HT1080 (cell line): ENCODE measurements around the gene HBA1. TPM values are rescaled to one million over a fixed set of nuclear protein-coding genes. Genes with fewer than 3 reads are reported as not detected.
A peak's percentile ranks its signal among the peaks of the same experiment; 100 is the strongest.
"Not testable (repeated sequence)": the region's sequence is repeated elsewhere in the genome, so short reads cannot be mapped to it uniquely, and the experiment has no call there.

ENCODE experiments used
- DNase-seq: peaks from one replicate; pipeline ENCODE4 v3.0.0-alpha.2; 2015; ENCODE audit warnings: low read depth
- small RNA-seq: library from RNA; depleted of rRNA; stranded (forward); fragments of <200 nt; gene quantifications from one replicate; pipeline ENCODE3, GENCODE V24; 2014
- total RNA-seq: library from RNA; depleted of rRNA; stranded (reverse); fragments of >200 nt; shearing (Covaris generic); gene quantifications from 2 replicates; pipeline ENCODE4 v1.2.3, GENCODE V29; 2014; rRNA removed

Gene HBA1
- total RNA-seq, 1 experiment from 2014 or later: not detected

DNA sequence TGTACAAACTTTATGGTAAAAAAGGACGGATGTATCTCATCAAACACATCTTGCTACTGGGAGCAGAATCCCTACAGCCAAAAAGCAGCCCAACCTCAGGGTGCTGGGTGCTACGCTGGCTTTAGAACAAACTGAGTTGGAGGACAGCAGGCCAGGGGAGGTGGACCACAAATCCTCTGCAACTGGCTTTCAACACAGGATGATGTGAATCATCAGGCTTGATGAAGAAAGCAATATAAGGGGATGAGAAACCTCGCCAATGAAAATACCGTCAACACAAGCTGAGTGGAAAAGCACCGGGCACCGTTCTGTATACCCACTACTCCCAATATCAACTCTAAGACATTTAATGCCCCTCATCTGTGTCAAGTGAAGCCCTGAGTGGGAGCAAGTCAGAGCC is 18.0 kb downstream of the HBA1 start:
- no peak for DNase-seq

DNA sequence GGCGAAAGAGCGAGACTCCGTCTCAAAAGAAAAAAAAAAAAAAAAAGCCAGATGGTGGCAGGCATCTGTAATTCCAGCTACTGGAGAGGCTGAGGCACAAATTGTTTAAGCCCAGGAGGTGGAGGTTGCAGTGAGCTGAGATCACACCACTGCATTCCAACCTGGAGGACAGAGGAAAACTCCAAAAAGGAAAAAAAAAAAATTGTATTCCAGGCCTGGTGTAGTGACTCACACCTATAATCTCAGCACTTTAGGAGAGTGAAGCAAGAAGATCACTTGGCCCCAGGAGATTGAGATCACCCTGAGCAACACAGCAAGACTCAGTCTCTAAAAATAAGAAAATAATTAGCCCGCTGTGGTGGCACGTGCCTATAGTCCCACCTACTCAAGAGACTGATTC is 23.9 kb downstream of the HBA1 start:
- peak; percentile 63 for DNase-seq

DNA sequence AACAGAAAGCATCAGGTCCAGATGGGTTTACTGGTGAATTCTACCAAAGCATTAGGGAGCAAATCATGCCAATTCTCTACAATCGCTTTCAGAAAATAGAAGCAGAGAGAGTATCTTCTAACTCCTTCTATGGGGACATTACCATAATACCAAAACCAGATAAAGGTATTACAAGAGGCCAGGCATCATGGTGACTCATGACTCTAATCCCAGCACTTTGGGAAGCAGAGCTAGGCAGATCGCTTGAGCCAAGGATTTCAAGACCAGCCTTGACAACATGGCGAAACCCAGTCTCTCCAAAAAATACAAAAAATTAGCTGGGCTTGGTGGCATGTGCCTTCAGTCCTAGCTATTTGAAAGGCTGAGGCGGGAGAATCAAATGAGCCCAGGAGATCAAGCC is 26.8 kb downstream of the HBA1 start:
- no peak for DNase-seq

DNA sequence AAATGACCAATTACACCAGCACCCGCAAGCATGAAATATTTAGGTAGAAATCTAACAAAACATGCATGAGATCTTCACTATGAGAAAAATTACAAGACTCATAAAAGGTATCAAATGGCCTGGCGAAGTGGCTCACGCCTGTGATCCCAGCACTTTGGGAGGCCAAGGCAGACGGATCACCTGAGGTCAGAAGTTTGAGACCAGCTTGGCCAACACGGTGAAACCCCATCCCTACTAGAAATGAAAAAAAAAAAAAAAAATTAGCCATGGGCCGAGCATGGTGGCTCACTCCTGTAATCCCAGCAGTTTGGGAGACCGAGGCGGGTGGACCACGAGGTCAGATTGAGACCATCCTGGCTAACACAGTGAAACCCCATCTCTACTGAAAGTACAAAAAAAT is 27.6 kb downstream of the HBA1 start:
- not testable (repeated sequence) for DNase-seq

DNA sequence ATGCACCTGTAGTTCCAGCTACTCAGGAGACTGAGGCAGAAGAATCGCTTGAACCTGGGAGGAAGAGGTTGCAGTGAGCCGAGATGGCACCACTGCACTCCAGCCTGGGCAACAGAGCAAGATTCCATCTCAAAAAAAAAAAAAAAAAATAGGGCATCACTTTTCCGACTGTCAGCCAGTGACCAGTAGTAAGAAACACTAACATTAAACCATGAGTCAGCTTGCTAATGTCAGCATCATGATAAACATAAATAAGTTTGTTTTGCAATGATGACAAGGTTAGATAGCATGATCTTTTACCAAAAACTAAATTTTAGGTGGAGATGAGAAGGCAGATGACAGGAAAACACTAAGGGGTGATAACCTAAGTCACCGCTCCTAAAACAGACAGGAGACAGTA is 32.9 kb downstream of the HBA1 start:
- not testable (repeated sequence) for DNase-seq

DNA sequence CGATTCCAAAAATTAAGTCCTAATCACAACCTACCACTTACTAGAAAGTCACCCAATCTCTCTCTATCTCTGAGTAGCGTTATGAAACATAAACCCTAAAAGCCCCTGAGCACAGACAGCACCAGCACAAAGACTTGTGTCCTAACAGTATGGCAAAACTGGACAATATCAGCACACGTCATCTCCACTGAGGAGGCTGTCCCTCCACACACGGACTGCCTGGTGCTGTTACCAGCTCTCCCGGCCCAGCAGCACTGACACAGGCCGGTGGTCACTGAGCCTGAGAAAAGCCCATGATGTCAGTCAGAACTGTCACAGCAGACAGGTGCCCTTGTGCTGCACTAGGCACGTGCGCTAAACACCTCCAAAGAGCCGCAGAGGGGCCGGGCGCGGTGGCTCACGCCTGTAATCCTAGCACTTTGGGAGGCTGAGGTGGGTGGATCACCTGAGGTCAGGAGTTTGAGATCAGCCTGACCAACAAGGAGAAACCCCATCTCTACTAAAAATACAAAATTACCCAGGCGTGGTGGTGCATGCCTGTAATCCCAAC is 35.2 kb downstream of the HBA1 start:
- not testable (repeated sequence) for DNase-seq

DNA sequence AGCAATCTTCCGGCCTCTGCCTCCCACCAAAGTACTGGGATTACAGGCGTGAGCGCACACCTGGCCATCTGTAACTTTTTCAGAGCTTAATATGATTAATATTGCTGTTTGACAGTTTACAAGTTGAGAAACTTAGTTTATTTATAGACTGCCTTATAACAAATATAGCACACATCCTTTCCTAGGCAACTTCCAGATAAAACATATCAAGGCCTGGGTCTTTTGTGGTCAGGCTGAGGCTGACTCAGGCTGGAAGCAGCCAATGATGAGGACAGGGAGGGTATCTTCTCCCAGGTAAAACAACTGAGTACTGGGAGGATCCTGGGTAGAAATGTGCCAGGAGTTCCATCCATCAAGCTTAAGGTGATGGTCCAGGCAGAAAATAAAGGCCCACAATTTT is 36.5 kb downstream of the HBA1 start:
- DNase-seq: no peak

DNA sequence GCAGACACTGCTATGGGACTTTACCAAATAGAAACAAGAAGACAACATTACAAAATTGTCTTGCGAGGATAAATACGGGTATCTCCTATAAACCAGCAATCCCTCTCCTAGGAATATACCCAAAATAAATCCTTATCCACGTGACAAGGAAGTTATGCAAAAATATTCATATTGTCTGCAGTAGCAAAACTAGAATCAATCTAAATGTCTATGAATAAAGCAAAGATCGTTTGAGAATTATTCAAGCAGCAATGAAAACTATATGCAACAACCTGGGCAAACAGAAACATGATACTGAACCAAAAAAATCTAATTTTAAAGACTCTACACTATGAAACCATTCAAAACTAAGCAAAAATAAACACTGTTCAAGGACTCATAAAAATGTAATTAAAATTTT is 43.5 kb downstream of the HBA1 start:
- no peak for DNase-seq

Small RNAs within 50 kb of the gene (small RNA-seq; reads per million reads assigned to genes)
- not detected for gene RF00019

Other genes starting within 250 kb of the HBA1 start
- gene POLR3K, start 123.1 kb upstream of the HBA1 start, total RNA-seq: 18.2 and 21.6 TPM in 2 replicates
- 35.6 and 43.3 TPM in 2 replicates for gene SNRNP25, start 122.9 kb upstream of the HBA1 start, total RNA-seq
- 18.0 and 21.4 TPM in 2 replicates for gene RHBDF1, start 104.0 kb upstream of the HBA1 start, total RNA-seq
- gene MPG, start 98.5 kb upstream of the HBA1 start, total RNA-seq: 198 and 210 TPM in 2 replicates
- gene NPRL3, start 38.0 kb upstream of the HBA1 start, total RNA-seq: 6.0 and 13.6 TPM in 2 replicates
- gene HBZ, start 24.0 kb upstream of the HBA1 start, total RNA-seq: not detected in 2 replicates
- not detected in 2 replicates for gene HBM, start 10.7 kb upstream of the HBA1 start, total RNA-seq
- gene HBA2, start 3.8 kb upstream of the HBA1 start, total RNA-seq: not detected in 2 replicates
- 2.0 and 3.6 TPM in 2 replicates for gene HBQ1, start 3.8 kb downstream of the HBA1 start, total RNA-seq
- gene LUC7L, start 52.8 kb downstream of the HBA1 start, total RNA-seq: 69.2 and 73.3 TPM in 2 replicates
- gene FAM234A, start 58.1 kb downstream of the HBA1 start, total RNA-seq: 37.9 and 43.5 TPM in 2 replicates
- 0.07 TPM in 1 of 2 replicates, not detected in the other for gene RGS11, start 99.3 kb downstream of the HBA1 start, total RNA-seq
- gene ARHGDIG, start 103.9 kb downstream of the HBA1 start, total RNA-seq: 0.07 TPM in 1 of 2 replicates, not detected in the other
- 1.2 TPM in 1 of 2 replicates, not detected in the other for gene PDIA2, start 106.5 kb downstream of the HBA1 start, total RNA-seq
- 23.4 and 24.5 TPM in 2 replicates for gene AXIN1, start 176.0 kb downstream of the HBA1 start, total RNA-seq
- 206 and 251 TPM in 2 replicates for gene MRPL28, start 193.9 kb downstream of the HBA1 start, total RNA-seq
- gene PGAP6, start 205.3 kb downstream of the HBA1 start, total RNA-seq: 53.3 and 67.0 TPM in 2 replicates
- 135 and 140 TPM in 2 replicates for gene NME4, start 220.5 kb downstream of the HBA1 start, total RNA-seq
- 8.9 and 11.5 TPM in 2 replicates for gene DECR2, start 225.2 kb downstream of the HBA1 start, total RNA-seq
- 21.3 and 27.9 TPM in 2 replicates for gene RAB11FIP3, start 249.0 kb downstream of the HBA1 start, total RNA-seq